Tibial nerve (tissue), 3 donors: ENCODE measurements around the gene SLC25A22.

Experiments
- CTCF ChIP-seq, 5 experiments: fragments of 200-600 bp in 3 of 5; fragments of 450-650 bp in 2 of 5; sonication (generic) in 3 of 5; IDR thresholded peaks; one replicate each; pipeline ENCODE4 v1.5.1; 2016 to 2019; ENCODE audit warnings: antibody characterized with exemption in 5 of 5, mild to moderate bottlenecking in 3 of 5, moderate library complexity in 2 of 5
- POLR2A ChIP-seq, 2 donors: fragments of 450-650 bp; IDR thresholded peaks; one replicate each; pipeline ENCODE4 v1.6.1; 2017; ENCODE audit warnings: antibody characterized with exemption in 2 of 2, mild to moderate bottlenecking in 2 of 2, moderate library complexity in 2 of 2

GRCh38 chr11:811446-812245 lies 13.6 kb upstream of the SLC25A22 start:
- no peak for TF ChIP-seq CTCF (IDR thresholded peaks at IDR 0.05)
- no peak for TF ChIP-seq POLR2A (IDR thresholded peaks at IDR 0.05)
